ENCODE results near the gene PPTC7.
"Not testable (repeated sequence)": the region's sequence is repeated elsewhere in the genome, so short reads cannot be mapped to it uniquely, and the experiment has no call there.

Gene PPTC7

DNA sequence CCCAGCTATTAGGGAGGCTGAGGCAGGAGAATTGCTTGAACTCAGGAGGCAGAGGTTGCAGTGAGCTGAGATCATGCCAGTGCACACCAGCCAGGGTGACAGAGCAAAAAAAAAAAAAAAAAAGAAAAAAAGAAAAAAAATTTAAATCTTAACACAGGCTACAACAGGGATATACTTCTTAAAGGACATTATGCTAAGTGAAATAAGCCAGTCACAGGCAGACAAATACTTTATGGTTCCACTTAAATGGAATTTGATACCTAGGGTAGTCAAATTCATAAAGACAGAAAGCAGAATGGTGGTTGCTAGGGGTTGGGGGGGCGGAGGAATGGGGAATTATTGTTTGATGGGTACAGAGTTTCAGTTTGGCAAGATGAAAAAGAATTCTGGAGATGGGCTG is 14.8 kb upstream of the PPTC7 start:
- no peak overlapping the region for H3K4me3 Mint-ChIP-seq
- H3K4me1 Mint-ChIP-seq (ENCODE audit: low read depth) = peaks cover 10% of the 10 kb centered on the region
- no peaks in the 10 kb centered on the region for H3K9me3 Mint-ChIP-seq
- no peak overlapping the region for H3K27ac Mint-ChIP-seq
- no peaks in the 10 kb centered on the region for H3K36me3 Mint-ChIP-seq (ENCODE audit: low read depth)
- no peaks in the 10 kb centered on the region for H3K27me3 Mint-ChIP-seq (ENCODE audit: low read depth)

GRCh38 chr12:110592919-110593318 is 9.8 kb upstream of the PPTC7 start:
- not testable (repeated sequence) for H3K9me3 Mint-ChIP-seq; H3K27me3 Mint-ChIP-seq (ENCODE audit: low read depth); H3K27ac Mint-ChIP-seq; H3K4me3 Mint-ChIP-seq; H3K36me3 Mint-ChIP-seq (ENCODE audit: low read depth)
- H3K4me1 Mint-ChIP-seq (ENCODE audit: low read depth) = peaks cover 23% of the 10 kb centered on the region

DNA sequence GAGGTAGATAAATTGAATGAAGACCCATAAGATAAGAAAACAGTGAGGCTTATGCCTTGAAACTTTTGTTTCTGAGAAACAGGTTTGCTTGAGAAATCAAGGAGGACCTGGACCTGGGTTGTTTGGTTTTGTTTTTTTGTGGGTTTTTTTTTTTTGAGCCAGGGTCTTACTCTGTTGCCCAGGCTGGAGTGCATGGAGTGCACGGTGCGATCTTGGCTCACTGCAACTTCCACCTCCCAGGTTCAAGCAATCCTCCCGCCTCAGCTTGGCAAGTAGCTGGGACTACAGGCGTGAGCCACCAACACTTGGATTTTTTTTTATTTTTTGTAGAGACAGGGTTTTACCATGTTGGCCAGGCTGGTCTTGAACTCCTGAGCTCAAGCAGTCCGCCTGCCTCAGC is 9.0 kb upstream of the PPTC7 start:
- Mint-ChIP-seq H3K27me3 (ENCODE audit: low read depth) (no peaks in the 10 kb centered on the region), H3K27ac (no peak overlapping the region), H3K9me3 (no peaks in the 10 kb centered on the region), H3K4me3 (no peak overlapping the region), H3K36me3 (ENCODE audit: low read depth) (no peaks in the 10 kb centered on the region), H3K4me1 (ENCODE audit: low read depth) (peaks cover 23% of the 10 kb centered on the region)

GRCh38 chr12:110591451-110592051 is 8.4 kb upstream of the PPTC7 start:
- H3K4me3 Mint-ChIP-seq = no peak overlapping the region
- H3K9me3 Mint-ChIP-seq = no peaks in the 10 kb centered on the region
- no peaks in the 10 kb centered on the region for H3K36me3 Mint-ChIP-seq (ENCODE audit: low read depth)
- peaks cover 24% of the 10 kb centered on the region for H3K4me1 Mint-ChIP-seq (ENCODE audit: low read depth)
- H3K27me3 Mint-ChIP-seq (ENCODE audit: low read depth) = no peaks in the 10 kb centered on the region
- peak overlapping the region; percentile 90 for H3K27ac Mint-ChIP-seq

DNA sequence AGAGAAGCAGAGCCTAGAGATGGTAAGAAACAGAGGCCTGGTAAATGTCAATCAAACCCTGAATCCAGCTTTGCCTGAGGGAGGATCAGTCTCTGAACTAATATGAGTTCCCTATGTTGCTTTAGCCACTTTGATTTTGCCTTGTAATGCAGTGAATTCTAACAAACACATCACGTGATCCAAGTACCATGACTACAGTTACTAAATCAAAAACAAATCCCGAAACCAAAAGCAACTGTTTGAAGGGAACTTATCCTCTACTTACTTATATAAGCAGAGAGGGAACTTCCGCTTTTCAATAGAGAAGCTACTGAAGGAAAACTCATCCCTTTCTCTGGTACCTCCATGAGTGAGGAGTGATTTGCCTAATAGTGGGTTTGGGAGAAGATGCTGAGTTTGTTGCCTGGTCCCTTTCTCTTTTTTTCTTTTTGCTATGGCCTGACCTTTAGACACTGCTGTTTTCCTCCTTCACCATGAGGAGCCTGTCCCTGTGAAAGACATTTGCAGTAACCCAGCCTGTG is 7.7 kb upstream of the PPTC7 start:
- Mint-ChIP-seq H3K9me3 (no peaks in the 10 kb centered on the region), H3K4me1 (ENCODE audit: low read depth) (peaks cover 27% of the 10 kb centered on the region), H3K4me3 (peak overlapping the region; percentile 12), H3K27ac (peak overlapping the region; percentile 90), H3K27me3 (ENCODE audit: low read depth) (no peaks in the 10 kb centered on the region), H3K36me3 (ENCODE audit: low read depth) (no peaks in the 10 kb centered on the region)

DNA sequence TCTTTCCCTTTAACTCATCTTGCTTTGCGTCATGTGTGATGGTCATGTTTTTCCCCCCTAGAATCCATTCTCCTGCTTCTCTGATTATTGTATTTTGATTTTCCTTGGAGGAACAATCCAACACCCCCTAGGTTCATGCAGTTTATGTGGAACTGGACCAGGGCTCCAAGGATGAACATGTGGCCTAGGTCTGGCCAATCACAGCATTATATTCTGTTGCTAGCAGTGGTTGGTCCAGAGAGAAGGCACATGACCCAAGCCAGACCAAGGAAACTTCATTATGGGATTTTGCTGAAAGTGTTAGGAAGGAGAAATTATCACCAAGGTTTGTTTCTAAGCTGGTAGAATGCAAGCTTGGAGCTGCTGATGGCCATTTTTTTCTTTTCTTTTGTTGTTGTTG is 6.9 kb upstream of the PPTC7 start:
- H3K4me1 Mint-ChIP-seq (ENCODE audit: low read depth) = peaks cover 35% of the 10 kb centered on the region
- no peak overlapping the region for H3K4me3 Mint-ChIP-seq
- H3K36me3 Mint-ChIP-seq (ENCODE audit: low read depth) = no peaks in the 10 kb centered on the region
- H3K9me3 Mint-ChIP-seq = no peaks in the 10 kb centered on the region
- H3K27me3 Mint-ChIP-seq (ENCODE audit: low read depth) = no peaks in the 10 kb centered on the region
- H3K27ac Mint-ChIP-seq = peak overlapping the region; percentile 90

DNA sequence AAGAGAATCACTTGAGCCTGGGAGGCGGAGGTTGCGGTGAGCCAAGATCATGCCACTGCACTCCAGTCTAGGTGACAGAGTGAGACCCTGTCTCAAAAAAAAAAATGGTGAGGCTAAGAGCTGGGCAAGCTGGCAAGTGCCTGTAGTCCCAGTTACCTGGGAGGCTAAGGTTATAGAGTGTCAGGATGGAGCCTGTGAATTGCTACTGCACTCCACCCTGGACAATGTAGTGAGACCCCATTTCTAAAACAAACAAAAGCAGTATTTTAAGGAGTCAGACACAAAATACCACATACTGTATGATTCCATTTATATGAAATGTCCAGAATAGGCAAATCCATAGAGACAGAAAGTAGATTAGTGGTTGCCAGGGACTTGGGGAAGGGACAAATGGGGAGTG is 4.0 kb upstream of the PPTC7 start:
- H3K36me3 Mint-ChIP-seq (ENCODE audit: low read depth); H3K9me3 Mint-ChIP-seq; H3K4me3 Mint-ChIP-seq; H3K27me3 Mint-ChIP-seq (ENCODE audit: low read depth); H3K27ac Mint-ChIP-seq: not testable (repeated sequence)
- H3K4me1 Mint-ChIP-seq (ENCODE audit: low read depth) = peaks cover 50% of the 10 kb centered on the region

DNA sequence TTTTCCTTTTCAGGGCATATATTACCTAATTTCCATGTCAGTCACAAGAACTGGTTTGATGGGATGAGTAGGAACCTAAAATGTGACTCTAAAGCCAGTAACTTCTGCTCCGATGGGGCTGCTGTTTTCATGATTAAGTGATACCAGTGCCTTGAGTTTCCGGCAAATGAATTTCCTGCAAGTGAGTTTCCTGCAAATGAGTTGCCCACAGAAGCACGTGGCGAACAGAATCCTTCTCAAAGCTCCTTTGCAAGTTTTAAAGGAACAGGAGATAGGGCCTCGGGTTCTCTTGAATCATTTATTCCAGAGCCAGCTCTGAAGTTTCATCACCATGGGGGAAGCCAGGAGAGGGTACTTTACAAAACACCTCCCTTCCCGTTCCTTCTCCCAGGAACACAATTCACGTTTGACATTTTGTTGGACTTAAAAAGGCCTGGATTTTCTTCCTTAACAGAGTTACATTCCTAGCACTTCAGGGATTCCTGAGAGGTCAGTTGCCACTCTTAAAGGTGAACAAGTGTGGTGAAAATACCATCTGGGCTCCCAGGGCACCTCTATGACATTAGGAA is 2.2 kb upstream of the PPTC7 start:
- H3K9me3 Mint-ChIP-seq = no peaks in the 10 kb centered on the region
- H3K36me3 Mint-ChIP-seq (ENCODE audit: low read depth) = peaks cover 13% of the 10 kb centered on the region
- no peaks in the 10 kb centered on the region for H3K27me3 Mint-ChIP-seq (ENCODE audit: low read depth)
- H3K4me1 Mint-ChIP-seq (ENCODE audit: low read depth) = peaks cover 50% of the 10 kb centered on the region
- H3K27ac Mint-ChIP-seq = peak overlapping the region; percentile 96
- H3K4me3 Mint-ChIP-seq = peak overlapping the region; percentile 77

DNA sequence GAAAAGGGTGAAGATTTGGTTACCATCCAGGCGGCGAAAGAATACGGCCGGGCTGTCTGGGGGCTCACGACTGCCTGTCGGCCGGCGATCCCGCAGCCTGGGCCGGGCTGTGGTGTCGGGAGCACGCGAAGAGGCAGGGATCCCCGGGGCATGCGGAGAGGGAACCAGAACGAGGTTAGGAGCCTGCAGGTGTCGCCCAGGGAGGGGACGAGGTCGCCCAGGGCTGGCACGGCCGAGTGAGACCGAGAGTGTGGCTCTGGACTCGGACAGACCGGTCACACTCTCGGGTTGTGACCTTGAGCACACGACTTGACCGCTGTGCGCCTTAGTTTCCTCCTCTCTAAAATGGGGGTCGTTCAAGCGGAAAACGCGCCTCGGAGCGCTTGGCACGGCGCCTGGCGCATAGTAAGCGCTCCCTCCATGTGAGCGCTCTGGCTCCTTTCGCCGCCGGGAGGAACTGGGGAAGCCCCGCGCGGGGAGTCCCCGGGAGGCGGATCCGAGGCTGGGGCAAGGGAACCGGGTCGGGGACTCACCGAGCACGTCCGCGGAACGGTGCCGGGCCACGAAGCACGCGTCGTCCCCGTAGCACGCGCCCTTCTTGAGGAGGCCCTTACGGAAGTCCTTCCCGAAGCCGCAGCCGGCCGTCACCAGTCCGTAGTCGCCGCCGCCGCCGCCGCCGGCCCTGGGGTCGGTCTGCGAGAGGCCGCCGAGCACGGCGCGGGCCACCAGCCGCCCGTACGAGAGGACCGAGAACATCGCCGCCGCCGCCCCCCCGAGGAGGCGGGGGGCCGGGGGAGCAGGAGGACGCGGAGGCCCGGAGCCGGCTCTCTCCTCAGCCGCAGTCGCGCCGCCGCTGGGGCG is 612 bp downstream of the PPTC7 start:
- Mint-ChIP-seq H3K4me3 (peak overlapping the region; percentile 95), H3K27me3 (ENCODE audit: low read depth) (no peaks in the 10 kb centered on the region), H3K9me3 (no peaks in the 10 kb centered on the region), H3K36me3 (ENCODE audit: low read depth) (peaks cover 17% of the 10 kb centered on the region), H3K4me1 (ENCODE audit: low read depth) (peaks cover 72% of the 10 kb centered on the region), H3K27ac (peak overlapping the region; percentile 90)

GRCh38 chr12:110581931-110582275 is 1.2 kb downstream of the PPTC7 start:
- Mint-ChIP-seq H3K4me1 (ENCODE audit: low read depth) (peaks cover 74% of the 10 kb centered on the region), H3K27me3 (ENCODE audit: low read depth) (no peaks in the 10 kb centered on the region), H3K9me3 (no peaks in the 10 kb centered on the region), H3K27ac (peak overlapping the region; percentile 90), H3K4me3 (peak overlapping the region; percentile 95), H3K36me3 (ENCODE audit: low read depth) (peaks cover 17% of the 10 kb centered on the region)

- Mint-ChIP-seq H3K27ac (peak overlapping the region; percentile 97), H3K9me3 (no peaks in the 10 kb centered on the region), H3K4me1 (ENCODE audit: low read depth) (peaks cover 74% of the 10 kb centered on the region), H3K27me3 (ENCODE audit: low read depth) (no peaks in the 10 kb centered on the region), H3K36me3 (ENCODE audit: low read depth) (peaks cover 21% of the 10 kb centered on the region), H3K4me3 (peak overlapping the region; percentile 78)
These were observed 3.4 kb downstream of the PPTC7 start for GRCh38 chr12:110579535-110580253.

DNA sequence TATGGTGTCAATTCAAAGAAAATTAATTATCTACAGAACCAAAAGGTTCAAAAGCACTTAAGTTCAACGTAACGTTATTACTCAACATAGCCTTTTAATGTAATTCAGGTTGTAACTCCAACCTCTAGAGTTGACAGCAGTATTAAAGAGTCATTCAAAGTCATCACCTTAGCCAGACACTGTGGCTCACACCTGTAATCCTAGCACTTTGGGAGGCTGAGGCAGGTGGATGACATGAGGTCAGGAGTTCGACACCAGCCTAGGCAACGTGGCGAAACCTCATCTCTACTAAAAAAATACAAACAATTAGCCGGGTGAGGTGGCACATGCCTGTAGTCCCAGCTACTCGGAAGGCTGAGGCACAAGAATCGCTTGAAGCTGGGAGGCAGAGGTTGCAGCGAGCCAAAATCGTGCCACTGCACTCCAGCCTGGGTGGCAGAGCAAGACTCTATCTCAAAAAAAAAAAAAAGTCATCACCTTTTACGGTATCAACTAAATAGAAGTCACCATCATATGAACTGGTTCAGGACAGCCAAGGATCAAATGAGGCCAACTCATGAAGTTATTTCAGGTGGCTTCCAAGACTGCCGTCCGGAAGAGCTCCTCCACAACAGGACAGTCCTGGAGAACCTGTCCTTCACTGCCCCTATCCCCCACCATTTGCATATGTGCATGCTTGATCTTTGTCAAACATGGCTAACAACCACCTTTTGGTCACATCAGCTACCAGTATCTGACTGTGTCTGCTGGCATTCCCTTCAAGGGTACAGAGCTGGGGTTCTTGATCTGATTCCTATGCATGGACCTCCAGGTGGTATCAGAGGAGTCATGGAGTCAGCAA is 4.2 kb downstream of the PPTC7 start:
- Mint-ChIP-seq H3K9me3 (no peaks in the 10 kb centered on the region), H3K36me3 (ENCODE audit: low read depth) (peaks cover 21% of the 10 kb centered on the region), H3K4me1 (ENCODE audit: low read depth) (peaks cover 67% of the 10 kb centered on the region)

GRCh38 chr12:110577864-110578693 is 5.0 kb downstream of the PPTC7 start:
- peak overlapping the region; percentile 97 for H3K27ac Mint-ChIP-seq
- H3K4me3 Mint-ChIP-seq = peak overlapping the region; percentile 78
- peaks cover 25% of the 10 kb centered on the region for H3K36me3 Mint-ChIP-seq (ENCODE audit: low read depth)
- H3K9me3 Mint-ChIP-seq = peaks cover 5% of the 10 kb centered on the region
- peaks cover 60% of the 10 kb centered on the region for H3K4me1 Mint-ChIP-seq (ENCODE audit: low read depth)
- H3K27me3 Mint-ChIP-seq (ENCODE audit: low read depth) = no peaks in the 10 kb centered on the region

More for the DNA sequence above, 4.2 kb downstream of the PPTC7 start:
- H3K4me3 Mint-ChIP-seq = peak overlapping the region; percentile 78
- no peaks in the 10 kb centered on the region for H3K27me3 Mint-ChIP-seq (ENCODE audit: low read depth)
- H3K27ac Mint-ChIP-seq = peak overlapping the region; percentile 97
